ENCODE data around the gene PUM1. TPM values are rescaled to one million over a fixed set of nuclear protein-coding genes. Genes with fewer than 3 reads are reported as not detected.

PUM1 gene
- total RNA-seq, 1 donor from 2014 or later, result 143 TPM

DNA sequence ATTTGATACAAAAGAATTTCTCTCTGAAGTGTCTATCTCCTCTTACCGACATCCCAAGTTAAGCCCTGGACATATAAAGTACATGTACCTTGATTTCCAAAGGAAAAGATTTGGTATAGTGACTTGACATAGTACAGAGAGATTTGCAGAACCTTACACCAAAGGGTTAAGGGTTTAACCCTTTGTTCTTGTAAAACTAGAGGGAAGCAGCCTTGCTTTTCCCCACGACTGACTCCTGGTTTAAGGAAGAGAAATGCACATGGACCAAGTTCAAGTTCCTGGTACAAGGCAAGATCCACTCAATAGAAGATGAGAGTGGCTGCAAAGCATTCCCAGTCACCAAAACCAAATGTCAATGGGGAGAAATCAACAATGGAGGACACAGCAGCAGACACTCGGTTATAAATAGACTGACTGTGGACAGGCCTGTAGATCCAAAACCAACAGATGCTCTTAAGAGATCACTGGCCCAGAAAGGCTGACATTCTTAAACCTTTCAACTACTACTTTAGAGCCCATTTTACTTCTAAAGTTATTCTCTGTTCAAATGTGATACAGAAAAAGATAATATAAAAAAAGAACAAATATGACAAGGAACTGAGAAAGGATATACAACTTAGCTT is 69.4 kb downstream of the PUM1 start:
- H3K79me2 ChIP-seq (ENCODE audit: insufficient read depth, low read length), result peaks cover 94% of the 10 kb centered on the region
- Mint-ChIP-seq H3K27ac (ENCODE audit: unreplicated experiment) (no peak overlapping the region), H3K4me1 (ENCODE audit: low read depth, unreplicated experiment) (peaks cover 20% of the 10 kb centered on the region), H3K27me3 (ENCODE audit: low read depth, unreplicated experiment) (no peaks in the 10 kb centered on the region), H3K4me3 (ENCODE audit: unreplicated experiment) (no peak overlapping the region), H3K36me3 (ENCODE audit: low read depth, unreplicated experiment) (peaks cover 24% of the 10 kb centered on the region), H3K9me3 (ENCODE audit: unreplicated experiment) (no peaks in the 10 kb centered on the region)
- no peaks in the 10 kb centered on the region for H3K9me3 ChIP-seq (ENCODE audit: insufficient read depth, low read depth, low read length)
- FAIRE-seq (no peak), DNase-seq (ENCODE audit: low read depth) (no peak)
- no peak overlapping the region for H3K27ac ChIP-seq (ENCODE audit: low read depth, low read length)
- no peak overlapping the region for H3K4me3 ChIP-seq (ENCODE audit: insufficient read depth, low read depth, low read length)
- H2AFZ ChIP-seq (ENCODE audit: low read depth, low read length), result no peak overlapping the region
- H4K20me1 ChIP-seq (ENCODE audit: insufficient read depth, low read length), result peaks cover 87% of the 10 kb centered on the region
- H3K4me2 ChIP-seq (ENCODE audit: low read length), result no peak overlapping the region
- TF ChIP-seq EZH2 (IDR thresholded peaks at IDR 0.05; ENCODE audit: insufficient read depth, low read length), result no peak
- TF ChIP-seq, protein P1, sequence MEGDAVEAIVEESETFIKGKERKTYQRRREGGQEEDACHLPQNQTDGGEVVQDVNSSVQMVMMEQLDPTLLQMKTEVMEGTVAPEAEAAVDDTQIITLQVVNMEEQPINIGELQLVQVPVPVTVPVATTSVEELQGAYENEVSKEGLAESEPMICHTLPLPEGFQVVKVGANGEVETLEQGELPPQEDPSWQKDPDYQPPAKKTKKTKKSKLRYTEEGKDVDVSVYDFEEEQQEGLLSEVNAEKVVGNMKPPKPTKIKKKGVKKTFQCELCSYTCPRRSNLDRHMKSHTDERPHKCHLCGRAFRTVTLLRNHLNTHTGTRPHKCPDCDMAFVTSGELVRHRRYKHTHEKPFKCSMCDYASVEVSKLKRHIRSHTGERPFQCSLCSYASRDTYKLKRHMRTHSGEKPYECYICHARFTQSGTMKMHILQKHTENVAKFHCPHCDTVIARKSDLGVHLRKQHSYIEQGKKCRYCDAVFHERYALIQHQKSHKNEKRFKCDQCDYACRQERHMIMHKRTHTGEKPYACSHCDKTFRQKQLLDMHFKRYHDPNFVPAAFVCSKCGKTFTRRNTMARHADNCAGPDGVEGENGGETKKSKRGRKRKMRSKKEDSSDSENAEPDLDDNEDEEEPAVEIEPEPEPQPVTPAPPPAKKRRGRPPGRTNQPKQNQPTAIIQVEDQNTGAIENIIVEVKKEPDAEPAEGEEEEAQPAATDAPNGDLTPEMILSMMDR (IDR thresholded peaks at IDR 0.05; ENCODE audit: insufficient read depth, low read depth, low read length), result no peak
- H3K9ac ChIP-seq (ENCODE audit: low read length), result no peak overlapping the region
- no peaks in the 10 kb centered on the region for H3K27me3 ChIP-seq (ENCODE audit: insufficient read depth, low read length)
- peaks cover 16% of the 10 kb centered on the region for H3K36me3 ChIP-seq (ENCODE audit: insufficient read depth, low read length)
- no peaks in the 10 kb centered on the region for H3K4me1 ChIP-seq (ENCODE audit: insufficient read depth, low read length)

DNA sequence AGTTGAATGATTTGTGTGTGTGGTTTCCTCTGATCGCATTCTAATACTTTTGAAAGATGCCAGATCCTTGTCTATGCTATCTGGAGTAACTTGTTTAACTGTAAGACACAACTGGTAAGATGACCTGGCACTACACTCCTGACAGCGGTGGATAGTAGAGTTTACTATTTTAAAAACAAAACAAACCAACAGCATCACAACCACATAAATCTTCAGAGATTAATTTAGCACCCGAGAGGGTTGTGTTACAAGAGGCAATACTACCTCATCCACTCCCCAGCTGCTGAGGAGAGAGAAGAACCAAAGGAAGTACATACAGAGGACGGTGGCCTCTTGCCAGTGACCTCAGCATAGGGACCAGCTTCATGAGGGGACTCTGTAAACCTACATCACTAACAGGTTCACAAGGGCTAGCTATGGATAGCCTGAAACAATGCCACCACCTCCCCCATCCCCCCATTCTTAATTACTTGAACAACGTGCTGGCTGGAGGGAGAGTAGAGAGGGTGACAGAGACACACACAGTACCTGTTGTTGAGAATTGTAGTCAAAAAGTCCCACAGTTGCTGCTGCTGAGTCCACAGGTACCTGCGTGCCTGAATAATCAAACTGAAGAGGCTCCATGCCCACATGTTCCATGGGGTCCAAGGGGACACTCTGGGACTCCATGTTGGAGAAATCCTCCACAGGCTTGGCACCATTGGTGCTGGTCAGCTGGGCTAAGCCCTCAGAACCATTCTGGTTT is 73.5 kb downstream of the PUM1 start:
- H2AFZ ChIP-seq (ENCODE audit: low read depth, low read length), result no peak overlapping the region
- H3K4me1 ChIP-seq (ENCODE audit: insufficient read depth, low read length), result peaks cover 5% of the 10 kb centered on the region
- H3K9me3 ChIP-seq (ENCODE audit: insufficient read depth, low read depth, low read length), result no peaks in the 10 kb centered on the region
- no peak overlapping the region for H3K4me2 ChIP-seq (ENCODE audit: low read length)
- FAIRE-seq (no peak), DNase-seq (ENCODE audit: low read depth) (no peak)
- no peak overlapping the region for H3K9ac ChIP-seq (ENCODE audit: low read length)
- H3K27me3 Mint-ChIP-seq (ENCODE audit: low read depth, unreplicated experiment), result no peaks in the 10 kb centered on the region
- no peak overlapping the region for H3K27ac ChIP-seq (ENCODE audit: low read depth, low read length)
- H3K4me3 Mint-ChIP-seq (ENCODE audit: unreplicated experiment), result no peak overlapping the region
- H3K27me3 ChIP-seq (ENCODE audit: insufficient read depth, low read length), result no peaks in the 10 kb centered on the region
- no peak for TF ChIP-seq EZH2 (IDR thresholded peaks at IDR 0.05; ENCODE audit: insufficient read depth, low read length)
- TF ChIP-seq, protein P1 (IDR thresholded peaks at IDR 0.05; ENCODE audit: insufficient read depth, low read depth, low read length), result no peak
- H3K4me3 ChIP-seq (ENCODE audit: insufficient read depth, low read depth, low read length), result no peak overlapping the region
- H3K9me3 Mint-ChIP-seq (ENCODE audit: unreplicated experiment), result no peaks in the 10 kb centered on the region
- H4K20me1 ChIP-seq (ENCODE audit: insufficient read depth, low read length), result peaks cover 91% of the 10 kb centered on the region
- H3K36me3 Mint-ChIP-seq (ENCODE audit: low read depth, unreplicated experiment), result peaks cover 23% of the 10 kb centered on the region
- no peak overlapping the region for H3K27ac Mint-ChIP-seq (ENCODE audit: unreplicated experiment)
- H3K36me3 ChIP-seq (ENCODE audit: insufficient read depth, low read length), result peaks cover 16% of the 10 kb centered on the region
- peaks cover 99% of the 10 kb centered on the region for H3K79me2 ChIP-seq (ENCODE audit: insufficient read depth, low read length)
- H3K4me1 Mint-ChIP-seq (ENCODE audit: low read depth, unreplicated experiment), result peaks cover 35% of the 10 kb centered on the region

DNA sequence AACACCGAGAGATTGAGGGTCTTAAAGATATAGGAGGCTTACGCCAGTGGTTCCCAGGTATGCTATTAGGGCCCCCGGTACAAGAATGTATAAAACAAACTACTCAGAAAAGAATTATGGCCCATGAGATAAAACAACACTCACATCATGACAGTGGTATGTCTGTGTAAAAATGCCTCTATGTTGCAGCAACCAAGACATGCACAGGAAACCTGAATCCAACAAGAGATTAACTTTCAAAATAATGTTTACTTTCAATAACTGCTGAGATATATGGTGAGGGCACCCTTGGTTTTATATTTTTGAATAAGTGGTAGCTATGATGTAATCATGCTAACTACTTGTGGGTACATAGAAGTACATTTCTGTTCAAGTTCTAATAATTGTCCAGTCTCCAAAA is 74.9 kb downstream of the PUM1 start:
- Histone ChIP-seq H3K4me3 (ENCODE audit: insufficient read depth, low read depth, low read length) (no peak overlapping the region), H3K9ac (ENCODE audit: low read length) (no peak overlapping the region), H3K9me3 (ENCODE audit: insufficient read depth, low read depth, low read length) (no peaks in the 10 kb centered on the region), H3K36me3 (ENCODE audit: insufficient read depth, low read length) (peaks cover 16% of the 10 kb centered on the region), H2AFZ (ENCODE audit: low read depth, low read length) (no peak overlapping the region), H3K4me1 (ENCODE audit: insufficient read depth, low read length) (peaks cover 5% of the 10 kb centered on the region), H3K4me2 (ENCODE audit: low read length) (peak overlapping the region; percentile 0), H4K20me1 (ENCODE audit: insufficient read depth, low read length) (peaks cover 91% of the 10 kb centered on the region), H3K27ac (ENCODE audit: low read depth, low read length) (no peak overlapping the region), H3K27me3 (ENCODE audit: insufficient read depth, low read length) (no peaks in the 10 kb centered on the region), H3K79me2 (ENCODE audit: insufficient read depth, low read length) (peaks cover 99% of the 10 kb centered on the region)
- peak overlapping the region; percentile 48 for H3K27ac Mint-ChIP-seq (ENCODE audit: unreplicated experiment)
- DNase-seq (ENCODE audit: low read depth) (peak; percentile 47), FAIRE-seq (no peak)
- H3K4me1 Mint-ChIP-seq (ENCODE audit: low read depth, unreplicated experiment), result peaks cover 41% of the 10 kb centered on the region
- peaks cover 17% of the 10 kb centered on the region for H3K36me3 Mint-ChIP-seq (ENCODE audit: low read depth, unreplicated experiment)
- H3K27me3 Mint-ChIP-seq (ENCODE audit: low read depth, unreplicated experiment), result no peaks in the 10 kb centered on the region
- H3K4me3 Mint-ChIP-seq (ENCODE audit: unreplicated experiment), result no peak overlapping the region
- H3K9me3 Mint-ChIP-seq (ENCODE audit: unreplicated experiment), result no peaks in the 10 kb centered on the region
- TF ChIP-seq, protein P1 (IDR thresholded peaks at IDR 0.05; ENCODE audit: insufficient read depth, low read depth, low read length), result no peak
- no peak for TF ChIP-seq EZH2 (IDR thresholded peaks at IDR 0.05; ENCODE audit: insufficient read depth, low read length)

Data from astrocyte (in vitro differentiated cells and primary cell).